Stimulated activated CD4-positive, alpha-beta T cell treated with anti-CD3 and anti-CD28 coated beads, Interleukin-12 subunit alpha, Interleukin-12 subunit beta, amount 100 ng/mL, for 48 hours (primary cell): ENCODE measurements around the gene FAM180A.

Experiments
- DNase-seq, 3 donors: peaks; one replicate each; pipeline ENCODE4 v3.0.0-alpha.2; 2020; ENCODE audit warnings: low read depth in 2 of 3, low spot score in 1 of 3

Gene FAM180A

GRCh38 chr7:135685306-135686084 is 63.1 kb downstream of the FAM180A start:
- DNase-seq: no peak

GRCh38 chr7:135684699-135685098 is 63.9 kb downstream of the FAM180A start:
- no peak for DNase-seq

GRCh38 chr7:135684136-135684535 is 64.5 kb downstream of the FAM180A start:
- no peak for DNase-seq

- no peak for DNase-seq
Measured at GRCh38 chr7:135683609-135684008, 65.0 kb downstream of the FAM180A start.

- no peak for DNase-seq
Measured at GRCh38 chr7:135682191-135682590, 66.4 kb downstream of the FAM180A start.

GRCh38 chr7:135681762-135682161 is 66.9 kb downstream of the FAM180A start:
- no peak for DNase-seq
